GM12875 (cell line): ENCODE measurements around the gene SLC26A3.

Experiments used
- H3K4me3 ChIP-seq: one replicate; pipeline ENCODE4 v1.5.1; 2011; ENCODE audit warnings: low read depth, low read length, control low read depth
- TF ChIP-seq, protein P1 (sequence below): IDR thresholded peaks from 2 replicates; pipeline ENCODE4 v1.5.1; 2011; ENCODE audit warnings: low read depth, mild to moderate bottlenecking, control low read depth, inconsistent platforms, low read length, moderate library complexity, borderline replicate concordance; ENCODE audit not compliant: insufficient read depth

Gene SLC26A3

GRCh38 chr7:107792364-107792763 is 10.7 kb downstream of the SLC26A3 start:
- TF ChIP-seq, protein P1, sequence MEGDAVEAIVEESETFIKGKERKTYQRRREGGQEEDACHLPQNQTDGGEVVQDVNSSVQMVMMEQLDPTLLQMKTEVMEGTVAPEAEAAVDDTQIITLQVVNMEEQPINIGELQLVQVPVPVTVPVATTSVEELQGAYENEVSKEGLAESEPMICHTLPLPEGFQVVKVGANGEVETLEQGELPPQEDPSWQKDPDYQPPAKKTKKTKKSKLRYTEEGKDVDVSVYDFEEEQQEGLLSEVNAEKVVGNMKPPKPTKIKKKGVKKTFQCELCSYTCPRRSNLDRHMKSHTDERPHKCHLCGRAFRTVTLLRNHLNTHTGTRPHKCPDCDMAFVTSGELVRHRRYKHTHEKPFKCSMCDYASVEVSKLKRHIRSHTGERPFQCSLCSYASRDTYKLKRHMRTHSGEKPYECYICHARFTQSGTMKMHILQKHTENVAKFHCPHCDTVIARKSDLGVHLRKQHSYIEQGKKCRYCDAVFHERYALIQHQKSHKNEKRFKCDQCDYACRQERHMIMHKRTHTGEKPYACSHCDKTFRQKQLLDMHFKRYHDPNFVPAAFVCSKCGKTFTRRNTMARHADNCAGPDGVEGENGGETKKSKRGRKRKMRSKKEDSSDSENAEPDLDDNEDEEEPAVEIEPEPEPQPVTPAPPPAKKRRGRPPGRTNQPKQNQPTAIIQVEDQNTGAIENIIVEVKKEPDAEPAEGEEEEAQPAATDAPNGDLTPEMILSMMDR = no peak
- no peak overlapping the region for H3K4me3 ChIP-seq

- TF ChIP-seq, protein P1 = no peak
- no peak overlapping the region for H3K4me3 ChIP-seq
These were observed 13.4 kb downstream of the SLC26A3 start for GRCh38 chr7:107789647-107790046.

- no peak overlapping the region for H3K4me3 ChIP-seq
- TF ChIP-seq, protein P1 = no peak
These were observed 14.4 kb downstream of the SLC26A3 start for GRCh38 chr7:107788662-107789061.

GRCh38 chr7:107788216-107788615 is 14.8 kb downstream of the SLC26A3 start:
- TF ChIP-seq, protein P1 = no peak
- no peak overlapping the region for H3K4me3 ChIP-seq

DNA sequence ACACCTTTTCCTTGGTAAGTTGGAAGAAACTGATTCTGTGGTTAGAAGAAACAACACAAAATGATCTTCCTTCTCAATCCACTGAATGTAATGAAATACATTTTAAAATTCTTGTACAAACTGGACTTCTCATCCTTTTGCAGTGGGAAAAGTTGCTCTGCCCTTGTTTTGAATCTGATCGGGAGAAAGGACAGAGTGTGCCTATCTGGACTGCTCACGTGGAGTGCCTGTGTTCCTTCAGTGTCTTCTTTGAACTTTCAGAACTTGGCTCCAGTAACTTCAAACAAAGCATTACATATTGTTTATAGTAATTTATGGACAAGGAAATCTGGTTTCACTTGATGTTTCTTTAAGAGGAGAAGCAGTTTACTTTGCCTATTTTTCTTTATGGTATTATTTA is 17.1 kb downstream of the SLC26A3 start:
- no peak overlapping the region for H3K4me3 ChIP-seq
- TF ChIP-seq, protein P1 = no peak

GRCh38 chr7:107785170-107785569 is 17.9 kb downstream of the SLC26A3 start:
- H3K4me3 ChIP-seq = no peak overlapping the region
- TF ChIP-seq, protein P1 = no peak

DNA sequence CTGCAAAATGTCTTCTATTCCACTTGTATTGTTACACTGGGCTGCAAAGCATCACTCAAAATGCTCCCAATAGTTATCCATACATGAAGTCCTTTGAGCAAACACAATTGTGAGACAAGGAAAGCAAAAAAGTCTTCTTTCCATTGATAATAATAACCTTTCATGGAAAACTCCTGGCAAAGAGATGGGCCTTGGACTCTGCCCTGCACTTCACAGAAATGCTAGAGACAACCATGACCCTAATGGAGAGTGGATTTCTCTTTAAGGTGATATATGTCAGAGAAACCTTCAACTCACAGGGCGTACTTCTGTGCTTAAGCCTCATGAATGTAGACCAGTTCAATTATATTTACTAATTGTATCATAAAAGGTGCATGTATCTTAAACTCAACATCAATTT is 19.4 kb downstream of the SLC26A3 start:
- H3K4me3 ChIP-seq = no peak overlapping the region
- TF ChIP-seq, protein P1 = no peak
